ENCODE data around the gene BMP6.

DNA sequence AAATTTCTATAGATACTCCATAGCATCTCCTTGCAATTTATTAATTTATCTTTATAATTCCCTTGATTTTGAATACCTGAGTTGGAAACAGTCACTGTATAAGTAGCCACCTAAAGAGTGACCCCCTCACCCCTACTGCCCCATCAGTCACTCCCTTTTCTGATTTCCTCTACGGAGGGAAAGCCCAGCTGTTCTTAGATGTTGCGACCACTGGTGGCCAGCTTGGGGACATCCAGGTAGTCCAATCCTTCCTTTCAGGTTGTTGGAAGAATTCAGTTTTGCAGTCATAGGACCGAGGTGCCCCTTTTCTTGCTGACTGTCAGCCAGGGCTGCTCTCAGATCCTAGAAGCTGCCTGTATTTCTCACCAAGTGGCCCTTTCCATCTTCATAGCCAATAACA, 87.8 kb downstream of the BMP6 start:
- TF ChIP-seq, protein P1, sequence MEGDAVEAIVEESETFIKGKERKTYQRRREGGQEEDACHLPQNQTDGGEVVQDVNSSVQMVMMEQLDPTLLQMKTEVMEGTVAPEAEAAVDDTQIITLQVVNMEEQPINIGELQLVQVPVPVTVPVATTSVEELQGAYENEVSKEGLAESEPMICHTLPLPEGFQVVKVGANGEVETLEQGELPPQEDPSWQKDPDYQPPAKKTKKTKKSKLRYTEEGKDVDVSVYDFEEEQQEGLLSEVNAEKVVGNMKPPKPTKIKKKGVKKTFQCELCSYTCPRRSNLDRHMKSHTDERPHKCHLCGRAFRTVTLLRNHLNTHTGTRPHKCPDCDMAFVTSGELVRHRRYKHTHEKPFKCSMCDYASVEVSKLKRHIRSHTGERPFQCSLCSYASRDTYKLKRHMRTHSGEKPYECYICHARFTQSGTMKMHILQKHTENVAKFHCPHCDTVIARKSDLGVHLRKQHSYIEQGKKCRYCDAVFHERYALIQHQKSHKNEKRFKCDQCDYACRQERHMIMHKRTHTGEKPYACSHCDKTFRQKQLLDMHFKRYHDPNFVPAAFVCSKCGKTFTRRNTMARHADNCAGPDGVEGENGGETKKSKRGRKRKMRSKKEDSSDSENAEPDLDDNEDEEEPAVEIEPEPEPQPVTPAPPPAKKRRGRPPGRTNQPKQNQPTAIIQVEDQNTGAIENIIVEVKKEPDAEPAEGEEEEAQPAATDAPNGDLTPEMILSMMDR (IDR thresholded peaks at IDR 0.05): no peak
- no peak for TF ChIP-seq ZFX (IDR thresholded peaks at IDR 0.05; ENCODE audit: borderline replicate concordance)

All from 22Rv1 (cell line).